NB4 (cell line): Measurements from ENCODE around the gene IL34.
"Not testable (repeated sequence)": the region's sequence is repeated elsewhere in the genome, so short reads cannot be mapped to it uniquely, and the experiment has no call there.

Experiments used
- DNase-seq: peaks from one replicate; pipeline ENCODE4 v3.0.0; 2010; ENCODE audit warnings: low read depth
- H3K4me3 ChIP-seq: one replicate; pipeline ENCODE4 v1.5.1; 2011; ENCODE audit warnings: mild to moderate bottlenecking, low read depth, low read length, moderate library complexity
- MAX ChIP-seq: IDR thresholded peaks from 2 replicates; pipeline ENCODE4 v1.6.1; 2011; ENCODE audit warnings: low read depth, low read length
- MYC ChIP-seq: IDR thresholded peaks from 2 replicates; pipeline ENCODE4 v1.6.1; 2011; ENCODE audit warnings: low read depth, low read length
- POLR2A ChIP-seq: IDR thresholded peaks from 2 replicates; pipeline ENCODE4 v1.6.1; 2011; ENCODE audit warnings: mild to moderate bottlenecking; ENCODE audit not compliant: insufficient read length; ENCODE audit errors: extremely low read depth
- TF ChIP-seq, protein P1 (sequence below): IDR thresholded peaks from one replicate; pipeline ENCODE4 v1.5.1; 2012; ENCODE audit warnings: low read depth, low read length

IL34 gene

GRCh38 chr16:70611224-70611598 lies 35.1 kb upstream of the IL34 start:
- DNase-seq = no peak
- TF ChIP-seq, protein P1, sequence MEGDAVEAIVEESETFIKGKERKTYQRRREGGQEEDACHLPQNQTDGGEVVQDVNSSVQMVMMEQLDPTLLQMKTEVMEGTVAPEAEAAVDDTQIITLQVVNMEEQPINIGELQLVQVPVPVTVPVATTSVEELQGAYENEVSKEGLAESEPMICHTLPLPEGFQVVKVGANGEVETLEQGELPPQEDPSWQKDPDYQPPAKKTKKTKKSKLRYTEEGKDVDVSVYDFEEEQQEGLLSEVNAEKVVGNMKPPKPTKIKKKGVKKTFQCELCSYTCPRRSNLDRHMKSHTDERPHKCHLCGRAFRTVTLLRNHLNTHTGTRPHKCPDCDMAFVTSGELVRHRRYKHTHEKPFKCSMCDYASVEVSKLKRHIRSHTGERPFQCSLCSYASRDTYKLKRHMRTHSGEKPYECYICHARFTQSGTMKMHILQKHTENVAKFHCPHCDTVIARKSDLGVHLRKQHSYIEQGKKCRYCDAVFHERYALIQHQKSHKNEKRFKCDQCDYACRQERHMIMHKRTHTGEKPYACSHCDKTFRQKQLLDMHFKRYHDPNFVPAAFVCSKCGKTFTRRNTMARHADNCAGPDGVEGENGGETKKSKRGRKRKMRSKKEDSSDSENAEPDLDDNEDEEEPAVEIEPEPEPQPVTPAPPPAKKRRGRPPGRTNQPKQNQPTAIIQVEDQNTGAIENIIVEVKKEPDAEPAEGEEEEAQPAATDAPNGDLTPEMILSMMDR = no peak
- TF ChIP-seq MYC (no peak), POLR2A (no peak), MAX (no peak)

GRCh38 chr16:70611785-70612303 lies 34.5 kb upstream of the IL34 start:
- TF ChIP-seq, protein P1 = no peak
- TF ChIP-seq MAX (no peak), MYC (no peak), POLR2A (no peak)
- H3K4me3 ChIP-seq = no peak overlapping the region
- no peak for DNase-seq

More at GRCh38 chr16:70611224-70611598, 35.1 kb upstream of the IL34 start:
- no peak overlapping the region for H3K4me3 ChIP-seq

GRCh38 chr16:70612931-70613330 lies 33.4 kb upstream of the IL34 start:
- no peak overlapping the region for H3K4me3 ChIP-seq
- TF ChIP-seq MYC = no peak
- TF ChIP-seq, protein P1 = no peak
- no peak for TF ChIP-seq MAX
- TF ChIP-seq POLR2A = no peak
- DNase-seq = peak; percentile 84

GRCh38 chr16:70614208-70614951 lies 32.0 kb upstream of the IL34 start:
- TF ChIP-seq, protein P1 = no peak
- no peak for TF ChIP-seq MYC
- no peak for DNase-seq
- H3K4me3 ChIP-seq = no peak overlapping the region

GRCh38 chr16:70615945-70616344 lies 30.4 kb upstream of the IL34 start:
- no peak for DNase-seq
- no peak for TF ChIP-seq MYC
- TF ChIP-seq, protein P1 = no peak
- no peak overlapping the region for H3K4me3 ChIP-seq

- DNase-seq, H3K4me3 ChIP-seq: not testable (repeated sequence)
Observed at GRCh38 chr16:70621864-70622263, 24.5 kb upstream of the IL34 start.
